NCI-H1436 treated with DMSO at 0.1 percent for 48 hours (cell line): ENCODE measurements around the gene FOSL2.
A peak's percentile ranks its signal among the peaks of the same experiment; 100 is the strongest.

Source experiments
- DNase-seq: peaks from one replicate; lab custom pipeline; 2025; lab: John Stamatoyannopoulos, UW

The FOSL2 gene

DNA sequence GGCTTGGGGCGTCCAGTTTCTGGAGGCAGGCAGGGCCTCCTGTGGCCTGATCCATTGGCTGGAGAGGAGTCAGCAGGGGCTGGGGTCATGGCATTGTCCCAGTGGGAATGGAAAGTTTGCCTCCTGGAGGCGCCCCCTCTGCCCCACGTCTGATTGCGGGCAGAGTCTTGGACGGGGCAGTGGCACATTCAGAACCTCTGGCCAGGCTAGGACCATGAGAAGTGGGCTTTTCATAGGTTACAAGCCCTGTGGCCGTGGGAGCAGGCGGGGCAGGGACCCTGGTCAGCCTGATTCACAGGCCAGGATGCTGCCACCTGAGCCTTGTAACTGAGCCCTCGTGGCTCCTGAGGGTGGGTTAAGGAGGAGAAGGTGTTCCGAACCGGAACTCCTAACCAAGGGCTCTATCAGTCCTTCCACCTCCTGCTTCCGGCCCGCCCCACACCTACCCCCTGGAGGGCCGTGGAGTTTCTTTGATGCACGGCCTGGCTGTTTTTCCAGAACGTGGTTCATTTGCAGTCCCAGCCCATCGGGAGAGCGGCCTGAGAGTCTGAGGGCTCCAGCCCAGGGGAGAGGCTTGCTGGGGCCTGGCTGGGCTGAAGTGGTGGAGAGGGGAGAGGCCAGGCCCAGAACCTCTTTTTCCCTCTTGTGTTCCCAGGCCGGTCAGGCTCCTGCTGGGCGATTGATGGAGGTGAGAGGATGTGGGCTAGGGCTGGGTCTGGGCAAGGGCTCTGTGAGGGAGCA, 59.3 kb downstream of the FOSL2 start:
- DNase-seq, result no peak

DNA sequence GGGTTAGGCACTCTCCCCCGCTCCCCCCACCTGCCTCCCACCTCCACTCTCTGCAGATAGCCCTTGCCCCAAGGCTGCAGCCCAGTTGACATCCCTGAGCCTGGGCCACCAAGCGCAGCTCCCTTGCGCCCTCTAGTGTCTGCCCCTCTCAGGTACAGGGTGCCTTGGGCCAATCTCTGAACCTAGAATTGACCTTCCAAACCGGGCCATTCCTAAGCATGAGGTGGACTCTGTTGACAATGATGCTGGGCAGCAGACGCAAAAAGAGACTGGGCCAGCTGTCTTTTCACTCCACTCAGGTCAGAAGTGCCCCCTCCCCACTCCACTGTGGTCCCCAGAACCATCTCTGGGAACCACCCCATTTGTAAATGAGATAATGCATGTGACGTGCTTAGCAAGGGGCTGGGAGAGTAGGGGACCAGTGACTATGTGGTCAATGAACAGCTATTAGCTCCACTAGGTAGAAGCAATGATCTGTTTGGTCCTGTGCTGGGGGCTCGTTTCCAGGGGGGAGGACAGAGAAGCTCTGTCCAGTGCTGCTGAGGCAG, 60.0 kb downstream of the FOSL2 start:
- no peak for DNase-seq

- DNase-seq, result no peak
These were observed 60.7 kb downstream of the FOSL2 start for GRCh38 chr2:28453396-28453795.

DNA sequence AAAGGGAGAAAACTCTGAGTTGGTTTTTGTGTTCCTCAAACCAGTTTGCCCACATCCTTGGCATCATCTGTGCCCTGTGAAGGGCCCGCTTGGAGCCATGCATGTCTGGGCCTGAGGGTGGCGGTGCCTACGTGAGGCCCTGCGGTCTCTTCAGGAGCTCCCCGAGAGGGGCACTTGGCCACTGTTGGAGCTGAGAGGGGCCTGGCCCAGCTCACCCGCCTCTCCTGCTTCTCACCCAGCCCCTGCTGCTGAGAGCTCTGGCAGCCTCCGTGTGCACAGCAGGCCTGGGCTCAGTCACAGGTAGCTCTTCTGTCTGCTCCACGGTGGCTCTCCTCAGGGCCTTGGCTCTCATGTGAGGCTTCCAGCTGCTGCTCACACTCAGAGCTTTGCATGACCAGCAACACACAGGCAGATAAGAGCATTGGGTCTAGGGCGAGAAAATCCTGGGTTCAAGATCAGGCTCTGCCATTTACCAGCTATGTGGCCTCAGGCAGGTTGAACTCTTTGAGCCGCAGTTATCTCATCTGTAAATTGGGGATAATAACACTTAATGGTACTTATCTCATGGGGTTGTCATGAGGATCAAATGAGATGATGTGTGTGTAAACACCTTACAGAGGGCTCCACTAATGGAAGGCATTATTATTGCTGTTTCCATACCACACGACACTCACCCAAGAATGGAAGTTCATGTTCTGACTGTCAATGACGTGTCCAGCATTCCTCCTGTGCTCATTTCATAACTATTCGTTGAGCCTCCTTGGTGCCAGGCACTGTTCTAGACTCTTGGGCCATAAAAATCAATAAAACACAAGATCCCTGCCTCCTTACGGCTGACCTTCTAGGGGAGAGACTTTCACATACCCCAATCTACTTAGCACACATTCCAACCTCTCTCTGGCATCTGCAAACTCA, 61.6 kb downstream of the FOSL2 start:
- DNase-seq, result peak; percentile 28

- DNase-seq, result no peak
These were observed 64.6 kb downstream of the FOSL2 start for GRCh38 chr2:28457237-28457636.

DNA sequence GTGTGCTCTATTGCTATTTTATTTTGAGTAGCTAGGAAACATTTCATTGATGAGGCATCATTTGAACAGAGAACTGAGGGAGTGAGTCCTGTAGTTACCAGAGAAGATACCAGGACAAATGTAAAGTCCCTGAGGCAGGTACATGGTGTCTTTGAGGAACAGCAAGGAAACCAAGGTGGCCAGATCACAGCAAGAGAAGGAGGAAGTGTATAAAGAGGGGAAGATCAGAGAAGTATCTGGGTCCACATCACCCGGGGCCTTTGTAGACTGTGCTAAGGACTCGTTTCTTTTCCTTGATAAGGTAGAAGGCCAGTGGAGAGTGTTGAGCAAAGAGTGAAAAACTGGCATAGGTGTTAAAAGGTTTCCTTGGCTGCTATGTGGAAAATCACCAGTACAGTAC, 68.4 kb downstream of the FOSL2 start:
- DNase-seq, result no peak

DNA sequence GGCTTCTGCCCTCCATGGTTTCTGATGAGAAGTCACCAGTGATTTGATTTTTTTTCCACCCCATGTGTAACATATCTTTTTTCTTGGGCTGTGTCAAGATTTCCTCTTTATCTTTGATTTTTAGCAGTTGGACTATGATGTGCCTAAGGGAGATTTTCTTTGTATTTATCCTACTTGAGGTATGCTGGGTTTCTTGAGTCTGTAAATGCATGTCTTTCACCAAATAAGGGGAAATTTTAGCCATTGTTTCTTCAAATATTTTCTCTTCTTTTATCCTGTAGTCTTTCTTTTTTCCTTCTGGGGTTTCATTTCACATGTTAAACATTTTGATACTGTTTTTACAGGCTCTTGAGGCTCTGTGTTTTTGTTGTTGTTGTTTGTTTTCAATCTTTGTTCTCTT, 69.5 kb downstream of the FOSL2 start:
- no peak for DNase-seq

DNA sequence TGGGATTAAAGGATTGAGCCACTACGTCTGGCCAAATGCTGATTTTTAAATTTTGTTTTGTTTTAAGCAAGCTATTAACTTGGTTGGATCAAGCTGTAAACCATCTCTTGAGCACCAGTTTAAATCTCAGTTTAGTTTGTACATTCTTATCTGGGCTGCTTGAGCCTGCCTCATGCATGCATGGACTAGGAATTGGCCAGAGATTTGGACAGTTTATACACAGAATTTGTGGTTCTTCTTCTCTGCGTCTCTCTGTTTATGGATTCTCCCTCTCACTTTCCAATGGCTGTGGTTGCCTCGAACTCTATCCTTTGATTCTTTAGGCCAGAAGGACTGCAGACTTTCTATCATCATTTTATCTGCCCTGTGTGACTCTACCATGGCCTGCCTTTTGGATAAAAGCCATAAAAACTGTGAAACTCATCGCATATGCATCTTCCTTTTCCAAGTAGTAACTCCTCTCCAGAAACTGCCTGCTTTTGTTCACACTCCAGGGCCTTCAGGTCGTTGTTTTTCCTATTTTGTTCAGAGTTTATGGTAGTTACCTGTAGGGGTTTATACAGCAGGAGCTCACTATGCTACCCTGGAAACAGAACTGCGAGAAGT, 70.7 kb downstream of the FOSL2 start:
- DNase-seq, result no peak

GRCh38 chr2:28463893-28464292, 71.2 kb downstream of the FOSL2 start:
- DNase-seq, result no peak

DNA sequence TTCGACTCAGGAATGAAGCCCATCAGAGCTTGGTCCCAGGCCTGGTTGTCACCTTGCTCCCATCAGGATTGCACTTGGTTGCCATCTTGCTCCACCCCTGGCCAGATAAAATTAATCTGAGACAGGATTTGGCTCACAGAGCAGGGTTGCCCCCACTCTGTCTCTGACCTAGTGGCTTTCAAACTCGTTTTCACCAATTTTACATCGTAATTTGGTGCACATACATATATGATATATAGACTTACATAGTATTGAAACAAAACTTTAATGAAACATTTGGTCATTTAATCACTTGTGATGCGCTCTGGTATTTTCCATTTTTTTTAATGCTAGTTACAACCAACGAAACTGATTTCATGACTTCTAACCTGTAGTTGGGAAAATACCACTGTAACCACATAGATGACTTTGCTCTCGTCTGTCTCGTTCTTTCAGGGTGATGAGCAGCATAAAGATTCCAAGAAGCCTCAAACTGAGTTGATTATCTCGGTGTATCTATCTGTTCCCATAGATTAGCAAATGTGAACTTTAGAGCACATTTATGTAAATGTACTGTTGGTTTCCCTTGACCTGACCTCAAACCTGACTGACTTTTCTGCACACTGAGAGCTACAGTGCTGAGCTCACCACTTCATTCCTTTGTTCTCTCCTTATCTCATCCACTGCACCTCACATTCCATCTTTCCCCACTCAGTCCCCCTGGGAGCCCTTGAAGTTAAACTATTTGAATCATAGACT, 72.7 kb downstream of the FOSL2 start:
- no peak for DNase-seq
